Naive thymus-derived CD4-positive, alpha-beta T cell (primary cell): ENCODE results near the gene PUM2. TPM values are rescaled to one million over a fixed set of nuclear protein-coding genes. Genes with fewer than 3 reads are reported as not detected.

Experiments
- ATAC-seq: fragments of 150-1000 bp; cut with Tn5 transposase; 2 replicates; pipeline ENCODE4 v1.10.0; 2021; ENCODE audit warnings: mild to moderate bottlenecking, moderate library complexity
- CTCF ChIA-PET: fragments of 350-600 bp; sonication (Branson Sonifier 250); formaldehyde crosslinking; loops from one replicate; lab custom pipeline; 2021; ENCODE audit warnings: antibody characterized with exemption; lab: Charles Lee
- POLR2A ChIA-PET: fragments of 350-600 bp; sonication (Branson Sonifier 250); formaldehyde crosslinking; loops from one replicate; lab custom pipeline; 2021; ENCODE audit warnings: antibody characterized with exemption, inconsistent platforms; lab: Charles Lee
- DNase-seq, 9 donors: peaks; one replicate each; pipeline versions ENCODE4 v3.0.0 to v3.0.0-alpha.2; 2020 to 2022; ENCODE audit warnings: mixed read lengths in 1 of 9
- H3K27ac ChIP-seq: one replicate; pipeline ENCODE4 v1.7.0; 2013; ENCODE audit warnings: mild to moderate bottlenecking, low read depth, low read length, moderate library complexity
- H3K27me3 ChIP-seq, 2 donors: one replicate each; pipeline ENCODE4 v1.7.0; 2013; ENCODE audit warnings: low read length in 2 of 2, mild to moderate bottlenecking in 2 of 2, moderate library complexity in 2 of 2; ENCODE audit not compliant: control insufficient read depth in 2 of 2, insufficient read depth in 2 of 2
- H3K36me3 ChIP-seq, 3 experiments: 1 replicate in 2 of 3; 2 replicates in 1 of 3; pipeline ENCODE4 v1.7.0; 2013; ENCODE audit warnings: low read length in 3 of 3, mild to moderate bottlenecking in 3 of 3, moderate library complexity in 1 of 3; ENCODE audit not compliant: insufficient read depth in 3 of 3, control insufficient read depth in 2 of 3
- H3K4me1 ChIP-seq, 2 donors: one replicate each; pipeline ENCODE4 v1.7.0; 2013; ENCODE audit warnings: low read length in 2 of 2, mild to moderate bottlenecking in 2 of 2, moderate library complexity in 1 of 2; ENCODE audit not compliant: control insufficient read depth in 2 of 2, insufficient read depth in 2 of 2
- H3K4me3 ChIP-seq: 2 replicates; pipeline ENCODE4 v1.7.0; 2013; ENCODE audit warnings: mild to moderate bottlenecking, low read length
- H3K9me3 ChIP-seq, 3 experiments: 1 replicate in 2 of 3; 2 replicates in 1 of 3; pipeline ENCODE4 v1.7.0; 2013; ENCODE audit warnings: low read length in 3 of 3; ENCODE audit not compliant: control insufficient read depth in 2 of 3
- H3K27ac Mint-ChIP-seq, 9 donors: one replicate each; pipeline ENCODE4 v1.8.0; 2020 to 2022; ENCODE audit warnings: mixed read lengths in 9 of 9, mild to moderate bottlenecking in 8 of 9, moderate library complexity in 5 of 9, inconsistent platforms in 2 of 9
- H3K27me3 Mint-ChIP-seq, 5 donors: one replicate each; pipeline ENCODE4 v1.8.0; 2021 to 2022; ENCODE audit warnings: mixed read lengths in 5 of 5, mild to moderate bottlenecking in 1 of 5
- H3K36me3 Mint-ChIP-seq, 5 donors: one replicate each; pipeline ENCODE4 v1.8.0; 2020 to 2022; ENCODE audit warnings: mixed read lengths in 5 of 5, mild to moderate bottlenecking in 3 of 5, inconsistent platforms in 1 of 5
- H3K4me1 Mint-ChIP-seq, 7 donors: one replicate each; pipeline ENCODE4 v1.8.0; 2020 to 2022; ENCODE audit warnings: mixed read lengths in 7 of 7, mild to moderate bottlenecking in 3 of 7, inconsistent platforms in 1 of 7
- H3K4me3 Mint-ChIP-seq, 10 donors: one replicate each; pipeline ENCODE4 v1.8.0; 2020 to 2022; ENCODE audit warnings: mild to moderate bottlenecking in 10 of 10, mixed read lengths in 10 of 10, moderate library complexity in 6 of 10, inconsistent platforms in 2 of 10
- H3K9me3 Mint-ChIP-seq, 11 donors: one replicate each; pipeline ENCODE4 v1.8.0; 2020 to 2022; ENCODE audit warnings: mixed read lengths in 11 of 11, mild to moderate bottlenecking in 4 of 11, inconsistent platforms in 1 of 11, moderate library complexity in 1 of 11
- intact Hi-C, 2 donors: fragments of 100-400 bp; cut with micrococcal nuclease; formaldehyde crosslinking; loops; one replicate each; pipeline ENCODE4 v1.15.1; 2023
- polyA plus RNA-seq, 2 donors: library from polyadenylated mRNA; unstranded; fragments of 300-500 nt; fragmentation: Illumina TruSeq; gene quantifications; one replicate each; pipeline ENCODE4 v1.2.3, GENCODE V29; 2021
- total RNA-seq, 6 experiments: library from RNA in 5 of 6; stranded (reverse) in 5 of 6; gene quantifications; 1 replicate in 5 of 6; 2 replicates in 1 of 6; pipeline ENCODE4 v1.2.3 and lab custom pipeline; 2021 to 2026

The PUM2 gene
- total and polyA plus RNA-seq, 7 experiments from 2014 or later: 19.2 to 178 (median 135) TPM

- no peaks in the 10 kb centered on the region for H3K36me3 ChIP-seq
- Mint-ChIP-seq H3K36me3 (peaks cover 0 to 22% (median 0%) of the 10 kb centered on the region in 5 donors), H3K4me1 (peaks cover 0 to 28% (median 0%) of the 10 kb centered on the region in 7 donors), H3K27ac (no peak overlapping the region), H3K4me3 (no peak overlapping the region), H3K27me3 (peaks cover 0 to 4% (median 0%) of the 10 kb centered on the region in 5 donors), H3K9me3 (peaks cover 0 to 17% (median 0%) of the 10 kb centered on the region in 11 donors)
- intact Hi-C loops: no loop called here
- H3K4me3 ChIP-seq: no peak overlapping the region
- no peaks in the 10 kb centered on the region for H3K9me3 ChIP-seq
- DNase-seq (no peak), ATAC-seq (no peak)
- no peak overlapping the region for H3K27ac ChIP-seq
- H3K4me1 ChIP-seq: no peaks in the 10 kb centered on the region
- H3K27me3 ChIP-seq: no peaks in the 10 kb centered on the region
- POLR2A ChIA-PET: no interaction called here
- CTCF ChIA-PET: no interaction called here
These were observed 12.9 kb upstream of the PUM2 start for GRCh38 chr2:20363578-20363977.

- intact Hi-C loops: no loop called here
- Histone ChIP-seq H3K36me3 (no peaks in the 10 kb centered on the region), H3K4me1 (no peaks in the 10 kb centered on the region), H3K9me3 (no peaks in the 10 kb centered on the region), H3K4me3 (no peak overlapping the region), H3K27me3 (no peaks in the 10 kb centered on the region), H3K27ac (no peak overlapping the region)
- ChIA-PET POLR2A (no interaction called here), CTCF (no interaction called here)
- Mint-ChIP-seq H3K9me3 (peaks cover 0 to 13% (median 0%) of the 10 kb centered on the region in 11 donors), H3K27me3 (peaks cover 0 to 4% (median 0%) of the 10 kb centered on the region in 5 donors), H3K4me3 (no peak overlapping the region), H3K4me1 (peaks cover 0 to 28% (median 0%) of the 10 kb centered on the region in 7 donors), H3K36me3 (peaks cover 0 to 18% (median 0%) of the 10 kb centered on the region in 5 donors), H3K27ac (no peak overlapping the region)
- ATAC-seq: no peak
- DNase-seq: no peak
These were observed 12.2 kb upstream of the PUM2 start for GRCh38 chr2:20362701-20363435.

- intact Hi-C loops: no loop called here
- Mint-ChIP-seq H3K27me3 (peaks cover 0 to 4% (median 0%) of the 10 kb centered on the region in 5 donors), H3K9me3 (peaks cover 0 to 4% (median 0%) of the 10 kb centered on the region in 11 donors), H3K36me3 (peaks cover 0 to 10% (median 0%) of the 10 kb centered on the region in 5 donors), H3K4me3 (peak overlapping the region in 1 of 10 donors; percentile 44), H3K27ac (no peak overlapping the region), H3K4me1 (peaks cover 0 to 26% (median 0%) of the 10 kb centered on the region in 7 donors)
- Histone ChIP-seq H3K9me3 (no peaks in the 10 kb centered on the region), H3K27ac (no peak overlapping the region), H3K27me3 (no peaks in the 10 kb centered on the region), H3K4me3 (no peak overlapping the region), H3K4me1 (no peaks in the 10 kb centered on the region), H3K36me3 (no peaks in the 10 kb centered on the region)
- POLR2A ChIA-PET: no interaction called here
- CTCF ChIA-PET: no interaction called here
- DNase-seq (no peak), ATAC-seq (no peak)
These were observed 11.2 kb upstream of the PUM2 start for GRCh38 chr2:20361893-20362292.

GRCh38 chr2:20359096-20359495 is 8.5 kb upstream of the PUM2 start:
- no peak for DNase-seq
- Mint-ChIP-seq H3K27ac (no peak overlapping the region), H3K9me3 (peaks cover 0 to 2% (median 0%) of the 10 kb centered on the region in 11 donors), H3K4me3 (peak overlapping the region in 1 of 10 donors; percentile 51), H3K36me3 (peaks cover 0 to 3% (median 0%) of the 10 kb centered on the region in 5 donors), H3K4me1 (peaks cover 0 to 5% (median 4%) of the 10 kb centered on the region in 7 donors), H3K27me3 (peaks cover 0 to 4% (median 0%) of the 10 kb centered on the region in 5 donors)
- Histone ChIP-seq H3K4me3 (no peak overlapping the region), H3K27ac (no peak overlapping the region), H3K36me3 (no peaks in the 10 kb centered on the region), H3K27me3 (no peaks in the 10 kb centered on the region), H3K4me1 (no peaks in the 10 kb centered on the region), H3K9me3 (no peaks in the 10 kb centered on the region)
- ChIA-PET CTCF (interaction anchor here (0.6 kb wide), 1 partner anchor 193 kb away, joined by 3 read pairs; no protein-coding TSS in a partner anchor), POLR2A (interaction anchor here (0.7 kb wide), 1 partner anchor 17 kb away, joined by 4 read pairs; no protein-coding TSS in a partner anchor)
- intact Hi-C loops: loop anchor here in 1 of 2 donors (10.0 kb wide), 1 partner anchor 1014 kb away; no protein-coding TSS in a partner anchor
- no peak for ATAC-seq

- H3K4me1 ChIP-seq: peaks cover 0 to 9% of the 10 kb centered on the region in 2 donors
- no peak for DNase-seq
- Mint-ChIP-seq H3K27me3 (peaks cover 0 to 4% (median 0%) of the 10 kb centered on the region in 5 donors), H3K9me3 (peaks cover 0 to 2% (median 0%) of the 10 kb centered on the region in 11 donors), H3K36me3 (peaks cover 0 to 3% (median 0%) of the 10 kb centered on the region in 5 donors), H3K4me1 (peaks cover 0 to 7% (median 4%) of the 10 kb centered on the region in 7 donors), H3K27ac (peak overlapping the region in 1 of 9 donors; percentile 25), H3K4me3 (no peak overlapping the region)
- intact Hi-C loops: loop anchor here in 1 of 2 donors (10.0 kb wide), 1 partner anchor 1013 kb away; no protein-coding TSS in a partner anchor
- ChIA-PET POLR2A (no interaction called here), CTCF (no interaction called here)
- no peaks in the 10 kb centered on the region for H3K36me3 ChIP-seq
- H3K4me3 ChIP-seq: no peak overlapping the region
- H3K27me3 ChIP-seq: no peaks in the 10 kb centered on the region
- H3K27ac ChIP-seq: no peak overlapping the region
- no peak for ATAC-seq
- H3K9me3 ChIP-seq: no peaks in the 10 kb centered on the region
These were observed 7.2 kb upstream of the PUM2 start for GRCh38 chr2:20357638-20358389.

- CTCF ChIA-PET: no interaction called here
- Mint-ChIP-seq H3K4me1 (peaks cover 0 to 7% (median 0%) of the 10 kb centered on the region in 7 donors), H3K27me3 (no peaks in the 10 kb centered on the region), H3K36me3 (peaks cover 0 to 1% (median 0%) of the 10 kb centered on the region in 5 donors), H3K4me3 (no peak overlapping the region), H3K27ac (peak overlapping the region in 3 of 9 donors; percentile 17 to 59 (median 22)), H3K9me3 (peaks cover 0 to under 1% (median 0%) of the 10 kb centered on the region in 11 donors)
- H3K4me1 ChIP-seq: peaks cover 12 to 24% of the 10 kb centered on the region in 2 donors
- H3K9me3 ChIP-seq: no peaks in the 10 kb centered on the region
- H3K4me3 ChIP-seq: no peak overlapping the region
- DNase-seq (no peak), ATAC-seq (no peak)
- POLR2A ChIA-PET: no interaction called here
- intact Hi-C loops: loop anchor here in 1 of 2 donors (10.0 kb wide), 1 partner anchor 1011 kb away; no protein-coding TSS in a partner anchor
- H3K27me3 ChIP-seq: no peaks in the 10 kb centered on the region
- no peaks in the 10 kb centered on the region for H3K36me3 ChIP-seq
- H3K27ac ChIP-seq: no peak overlapping the region
These were observed 5.4 kb upstream of the PUM2 start for GRCh38 chr2:20356042-20356441.
